VCaP (cell line): ENCODE results near the gene ZNF83.
"Not testable (repeated sequence)": the region's sequence is repeated elsewhere in the genome, so short reads cannot be mapped to it uniquely, and the experiment has no call there.

Source experiments
- H3K27ac ChIP-seq: fragments of 450-650 bp; 2 replicates; pipeline ENCODE4 v1.5.1; 2017
- TF ChIP-seq, protein P1 (sequence below): fragments of 450-650 bp; conservative IDR thresholded peaks from 2 replicates; pipeline ENCODE4 v1.5.1; 2017; ENCODE audit warnings: mild to moderate bottlenecking, moderate library complexity

Gene ZNF83

DNA sequence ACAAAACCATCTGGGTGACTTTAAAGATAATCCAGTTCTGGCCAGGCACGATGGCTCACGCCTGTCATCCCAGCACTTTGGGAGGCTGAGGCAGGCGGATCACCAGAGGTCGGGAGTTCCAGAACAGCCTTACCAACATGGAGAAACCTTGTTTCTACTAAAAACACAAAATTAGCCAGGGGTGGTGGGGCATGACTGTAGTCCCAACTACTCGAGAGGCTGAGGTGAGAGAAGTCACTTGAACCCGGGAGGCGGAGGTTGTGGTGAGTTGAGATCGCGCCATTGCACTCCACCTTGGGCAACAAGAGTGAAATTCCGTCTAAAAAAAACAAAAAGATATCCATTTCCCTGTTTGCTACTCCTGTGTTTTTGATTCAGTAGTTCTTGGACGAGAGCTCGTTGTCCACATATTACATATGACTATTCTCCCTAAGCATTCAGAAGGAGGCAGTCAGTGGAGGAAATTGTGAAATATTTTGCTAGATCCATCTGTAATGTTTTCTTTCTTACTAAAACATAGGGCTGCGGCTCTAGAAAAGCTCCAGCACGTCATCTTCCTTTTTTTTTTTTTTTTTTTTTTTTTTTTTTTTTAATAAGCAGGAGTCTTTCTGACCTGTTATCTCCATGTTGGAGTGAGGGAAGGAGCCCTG is 34.5 kb downstream of the ZNF83 start:
- TF ChIP-seq, protein P1, sequence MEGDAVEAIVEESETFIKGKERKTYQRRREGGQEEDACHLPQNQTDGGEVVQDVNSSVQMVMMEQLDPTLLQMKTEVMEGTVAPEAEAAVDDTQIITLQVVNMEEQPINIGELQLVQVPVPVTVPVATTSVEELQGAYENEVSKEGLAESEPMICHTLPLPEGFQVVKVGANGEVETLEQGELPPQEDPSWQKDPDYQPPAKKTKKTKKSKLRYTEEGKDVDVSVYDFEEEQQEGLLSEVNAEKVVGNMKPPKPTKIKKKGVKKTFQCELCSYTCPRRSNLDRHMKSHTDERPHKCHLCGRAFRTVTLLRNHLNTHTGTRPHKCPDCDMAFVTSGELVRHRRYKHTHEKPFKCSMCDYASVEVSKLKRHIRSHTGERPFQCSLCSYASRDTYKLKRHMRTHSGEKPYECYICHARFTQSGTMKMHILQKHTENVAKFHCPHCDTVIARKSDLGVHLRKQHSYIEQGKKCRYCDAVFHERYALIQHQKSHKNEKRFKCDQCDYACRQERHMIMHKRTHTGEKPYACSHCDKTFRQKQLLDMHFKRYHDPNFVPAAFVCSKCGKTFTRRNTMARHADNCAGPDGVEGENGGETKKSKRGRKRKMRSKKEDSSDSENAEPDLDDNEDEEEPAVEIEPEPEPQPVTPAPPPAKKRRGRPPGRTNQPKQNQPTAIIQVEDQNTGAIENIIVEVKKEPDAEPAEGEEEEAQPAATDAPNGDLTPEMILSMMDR, result no peak
- no peak overlapping the region for H3K27ac ChIP-seq

DNA sequence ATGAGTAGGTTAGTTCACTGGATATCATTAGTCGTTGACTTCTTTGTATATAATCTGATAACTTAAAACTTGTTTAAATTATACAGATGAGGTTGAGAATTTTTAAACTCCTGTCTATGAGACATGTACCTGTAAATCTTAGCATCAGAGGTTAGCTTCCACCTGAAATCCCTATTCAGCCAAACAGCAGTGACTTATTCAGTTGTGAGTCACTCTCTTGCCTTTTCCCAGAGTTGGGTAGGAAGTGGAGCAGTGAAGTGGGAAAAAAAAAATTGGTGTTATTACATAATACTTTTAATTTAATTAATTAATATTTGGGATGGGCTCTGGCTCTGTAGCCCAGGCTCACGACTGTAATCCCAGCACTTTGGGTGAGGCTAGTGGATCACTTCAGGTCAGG is 35.2 kb downstream of the ZNF83 start:
- TF ChIP-seq, protein P1, result no peak
- no peak overlapping the region for H3K27ac ChIP-seq

DNA sequence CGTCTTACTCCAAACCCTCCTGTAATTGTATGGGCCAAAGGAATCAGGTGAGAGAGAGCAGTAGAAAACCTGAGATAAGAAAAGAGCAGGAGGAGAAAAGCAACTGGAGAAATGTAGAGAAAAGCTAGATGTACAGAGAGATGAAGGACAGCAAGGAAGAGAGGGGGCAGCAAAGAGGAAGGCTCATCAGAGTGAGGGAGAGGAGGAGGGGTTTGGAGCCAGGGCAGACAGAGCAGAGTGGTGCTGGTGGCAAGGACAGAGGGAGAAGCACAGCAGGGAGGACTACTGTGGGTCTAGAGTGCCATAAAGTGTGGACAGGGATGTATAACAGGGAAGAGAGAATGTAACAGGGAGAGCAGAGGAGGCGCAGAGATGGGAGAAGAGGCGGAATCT is 36.2 kb downstream of the ZNF83 start:
- TF ChIP-seq, protein P1, result 0 out of 2 replicates have a peak, but pooled peaks have one; percentile 19
- H3K27ac ChIP-seq, result peak overlapping the region; percentile 72

DNA sequence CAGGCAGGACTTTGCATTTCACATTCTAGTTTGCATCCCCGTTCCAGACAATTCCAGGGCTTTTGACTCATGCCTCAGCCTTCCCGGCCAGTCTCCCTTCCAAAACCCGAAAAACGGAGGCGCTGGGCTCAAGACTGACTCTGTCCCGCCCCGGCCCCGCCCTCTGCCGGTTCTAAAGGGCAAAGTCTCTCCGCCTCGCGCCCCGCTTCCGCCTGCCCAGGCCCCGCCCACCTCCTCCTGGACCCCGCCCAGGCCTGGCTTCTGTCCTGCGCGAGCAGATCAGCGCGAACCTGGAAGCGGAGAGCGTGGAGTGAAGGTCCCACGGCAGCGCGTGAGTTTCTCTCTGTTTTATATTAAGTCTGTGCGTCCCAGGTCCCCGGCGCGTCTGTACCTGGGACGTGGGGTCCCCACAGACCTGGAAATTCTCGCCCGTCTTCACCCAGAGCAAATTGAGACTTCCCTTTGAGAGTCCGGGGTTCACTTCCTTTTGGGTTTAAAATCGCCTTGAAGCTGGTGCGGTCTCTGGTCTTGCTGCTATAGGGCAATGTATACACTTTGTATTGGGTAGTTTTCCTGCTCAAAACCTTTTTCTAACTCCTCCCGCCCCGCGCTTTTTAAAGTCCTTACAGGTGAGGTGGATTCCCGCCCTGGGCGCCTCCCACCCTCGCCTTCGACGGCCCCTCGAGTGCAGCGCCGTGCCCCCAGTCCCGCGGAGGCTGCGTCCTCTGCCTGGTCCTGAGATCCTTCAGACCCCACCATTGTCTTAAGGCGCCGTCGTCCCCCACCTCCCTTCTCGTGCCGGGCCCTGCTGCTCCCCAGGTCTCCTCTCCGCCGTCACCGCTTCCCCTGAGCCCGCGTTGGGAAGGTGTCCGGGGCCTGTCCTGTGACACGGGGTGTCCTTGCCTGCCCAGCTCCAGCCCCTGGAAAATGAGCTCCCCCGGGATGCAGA is 36.9 kb downstream of the ZNF83 start:
- H3K27ac ChIP-seq, result peak overlapping the region; percentile 72

DNA sequence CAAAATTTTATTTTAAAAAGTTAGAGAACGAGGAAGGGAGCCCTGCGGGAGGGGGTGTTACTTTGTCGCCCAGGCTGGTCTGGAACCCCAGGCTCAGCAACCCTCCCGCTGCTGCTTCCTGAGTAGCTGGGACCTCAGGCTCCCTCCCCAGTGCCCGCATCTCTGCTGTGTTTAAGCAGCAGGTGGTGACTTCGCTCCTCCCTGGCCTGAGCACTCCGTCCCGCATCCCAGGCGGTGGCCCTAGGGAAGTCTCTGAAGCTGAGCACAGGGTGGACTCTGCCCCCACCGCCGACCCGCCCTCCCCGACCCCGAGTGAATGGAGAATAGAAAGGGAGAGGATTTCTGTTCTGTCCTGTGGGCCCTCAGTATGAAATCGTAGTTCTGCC is 37.5 kb downstream of the ZNF83 start:
- peak overlapping the region; percentile 72 for H3K27ac ChIP-seq

More for the DNA sequence above, 36.9 kb downstream of the ZNF83 start:
- TF ChIP-seq, protein P1, result peak; percentile 48

DNA sequence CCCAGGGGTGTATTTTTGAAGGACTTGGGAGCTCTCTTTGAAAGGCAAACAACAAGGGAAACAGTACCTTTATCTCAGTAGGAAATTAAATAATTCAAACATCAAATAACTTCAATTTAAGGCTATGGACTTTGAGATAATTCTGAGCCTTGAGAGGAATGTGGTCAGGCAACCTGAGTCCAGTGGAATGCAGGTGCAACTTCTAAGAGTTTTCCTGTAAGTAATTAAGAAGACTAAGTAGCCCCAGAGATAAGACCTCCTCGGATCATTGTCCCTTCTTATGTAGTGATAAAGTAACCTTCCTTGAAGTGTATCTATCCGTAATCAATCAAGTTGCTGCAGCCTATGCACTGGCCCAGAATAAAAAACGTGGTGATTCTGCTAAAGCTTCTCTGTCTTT is 38.9 kb downstream of the ZNF83 start:
- TF ChIP-seq, protein P1, result no peak
- no peak overlapping the region for H3K27ac ChIP-seq

More for the DNA sequence above, 37.5 kb downstream of the ZNF83 start:
- TF ChIP-seq, protein P1, result no peak

DNA sequence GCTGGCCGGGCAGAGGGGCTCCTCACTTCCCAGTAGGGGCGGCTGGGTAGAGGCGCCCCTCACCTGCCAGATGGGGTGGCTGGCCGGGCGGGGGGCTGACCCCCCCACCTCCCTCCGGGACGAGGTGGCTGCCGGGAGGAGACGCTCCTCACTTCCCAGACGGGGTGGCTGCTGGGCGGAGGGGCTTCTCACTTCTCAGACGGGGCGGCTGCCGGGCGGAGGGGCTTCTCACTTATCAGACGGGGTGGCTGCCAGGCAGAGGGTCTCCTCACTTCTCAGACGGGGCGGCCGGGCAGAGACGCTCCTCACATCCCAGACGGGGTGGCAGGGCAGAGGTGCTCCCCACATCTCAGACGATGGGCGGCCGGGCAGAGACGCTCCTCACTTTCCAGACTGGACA is 44.7 kb downstream of the ZNF83 start:
- not testable (repeated sequence) for H3K27ac ChIP-seq
